HG02623 (cell line): ENCODE results near the gene UGT2B11.
"Not testable (repeated sequence)": the region's sequence is repeated elsewhere in the genome, so short reads cannot be mapped to it uniquely, and the experiment has no call there.

Source experiments
- ATAC-seq: cut with Tn5 transposase; IDR thresholded peaks from one replicate; pipeline ENCODE4 v1.9.1; 2021; ENCODE audit warnings: moderate library complexity; ENCODE audit not compliant: unreplicated experiment

Gene UGT2B11

DNA sequence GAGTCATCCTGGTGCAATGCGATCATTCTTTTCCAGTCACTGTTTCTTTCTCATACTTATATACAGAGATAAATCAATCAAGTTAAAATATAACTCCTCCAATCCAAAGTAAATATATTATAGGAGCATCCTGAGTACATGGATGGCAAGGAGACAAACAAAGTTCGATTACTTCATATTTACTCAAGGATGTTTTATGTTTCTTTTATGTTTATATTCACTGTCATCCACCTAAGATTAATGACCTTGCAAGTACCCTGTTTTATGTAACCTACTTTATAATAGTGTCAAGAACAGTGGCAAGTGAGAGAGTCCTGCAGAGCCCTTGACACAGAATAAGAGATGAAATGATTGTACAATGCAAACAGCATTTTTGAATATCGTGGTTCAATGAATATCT is at the start of gene UGT2B11:
TSS of gene UGT2B11 (minus strand) at position 33 of the 400 bp plus-strand sequence. CDS start at position 7, 26 bp downstream.
- no peak for ATAC-seq

DNA sequence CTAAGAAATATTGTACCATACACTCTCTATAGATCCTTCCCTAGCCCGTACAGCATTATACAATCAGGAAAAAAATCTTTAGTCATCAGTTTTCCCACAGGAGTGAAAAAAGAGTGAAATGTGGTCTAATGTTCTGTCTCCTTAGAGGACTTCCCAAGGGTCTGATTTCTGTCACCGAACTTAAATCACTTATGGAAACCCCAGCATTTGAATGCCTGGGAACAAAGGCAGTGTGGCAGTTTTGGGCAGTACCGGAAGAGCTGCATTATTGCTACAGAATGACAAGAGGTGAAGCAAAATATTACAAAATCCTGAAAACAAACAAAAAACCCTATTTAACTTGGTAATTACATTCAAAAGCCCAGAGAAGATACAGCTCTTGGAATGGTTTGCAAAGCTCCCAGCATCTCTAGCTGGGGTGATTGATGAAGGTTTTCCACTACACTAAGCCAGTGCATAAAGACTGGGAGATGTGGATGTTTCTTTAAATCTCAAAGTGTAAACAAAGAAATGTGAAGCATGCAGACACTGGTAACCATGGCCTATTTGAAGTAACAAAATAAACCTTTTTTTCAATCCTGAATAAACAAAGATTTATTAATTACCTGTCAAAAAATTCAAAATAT is 38.7 kb upstream of the UGT2B11 start:
- not testable (repeated sequence) for ATAC-seq

DNA sequence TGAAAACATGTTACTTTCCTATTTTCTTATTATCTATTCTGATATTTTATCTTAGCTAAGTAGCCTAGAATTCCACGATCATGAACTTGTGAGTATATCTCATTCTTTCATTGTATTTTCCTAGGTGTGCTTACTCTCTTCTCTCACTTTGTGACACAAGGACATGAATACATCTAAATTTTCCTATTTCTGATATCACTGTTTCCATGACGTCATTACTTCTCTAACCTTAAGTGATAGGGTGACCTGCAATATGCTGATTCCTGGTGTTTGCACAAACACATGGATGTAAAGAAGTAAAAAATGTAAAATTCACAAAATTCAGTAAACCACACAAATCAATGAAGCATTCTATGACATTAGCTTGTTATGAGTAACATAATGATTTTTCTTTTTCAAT is 36.3 kb upstream of the UGT2B11 start:
- ATAC-seq: not testable (repeated sequence)

DNA sequence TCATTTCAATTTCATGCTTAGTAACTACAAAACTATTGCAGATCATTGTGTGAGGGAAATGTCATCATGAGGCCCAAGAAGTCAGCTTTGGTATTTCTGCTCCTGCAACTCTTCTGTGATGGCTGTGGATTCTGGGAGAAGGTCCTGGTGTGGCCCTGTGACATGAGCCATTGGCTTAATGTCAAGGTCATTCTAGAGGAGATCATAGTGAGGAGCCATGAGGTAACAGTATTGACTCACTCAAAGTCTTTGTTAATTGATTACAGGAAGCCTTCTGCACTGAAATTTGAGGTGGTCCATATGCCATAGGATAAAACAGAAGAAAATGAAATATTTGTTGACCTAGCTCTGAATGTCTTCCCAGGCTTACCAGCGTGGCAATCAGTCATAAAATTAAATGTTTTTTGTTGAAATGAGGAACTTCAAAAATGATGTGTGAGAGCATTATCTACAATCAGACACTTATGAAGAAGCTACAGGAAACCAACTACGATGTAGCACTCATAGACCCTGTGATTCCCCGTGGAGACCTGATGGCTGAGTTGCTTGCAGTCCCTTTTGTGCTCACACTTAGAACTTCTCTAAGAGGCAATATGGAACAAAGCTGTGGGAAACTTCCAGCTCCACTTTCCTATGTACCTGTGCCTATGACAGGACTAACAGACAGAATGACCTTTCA is 28.2 kb upstream of the UGT2B11 start:
- ATAC-seq: not testable (repeated sequence)

DNA sequence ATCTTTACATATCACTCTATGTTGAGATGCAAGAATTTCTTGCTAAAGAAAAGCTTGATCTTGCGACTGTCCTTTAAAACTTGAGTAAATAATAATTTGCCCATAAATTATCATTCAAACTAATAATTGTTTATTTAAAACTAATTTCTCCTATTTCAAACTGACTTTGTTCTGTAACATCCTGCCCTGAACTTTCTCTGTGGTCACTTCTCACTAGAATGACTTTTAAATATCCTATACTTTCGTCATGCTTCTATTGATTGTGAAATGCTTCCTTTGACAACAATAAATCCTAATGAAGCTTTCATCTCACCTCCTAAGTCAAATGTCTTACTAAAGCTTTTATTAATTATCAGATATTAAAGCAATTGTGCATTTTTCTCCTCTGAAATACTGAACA is 27.2 kb upstream of the UGT2B11 start:
- not testable (repeated sequence) for ATAC-seq

DNA sequence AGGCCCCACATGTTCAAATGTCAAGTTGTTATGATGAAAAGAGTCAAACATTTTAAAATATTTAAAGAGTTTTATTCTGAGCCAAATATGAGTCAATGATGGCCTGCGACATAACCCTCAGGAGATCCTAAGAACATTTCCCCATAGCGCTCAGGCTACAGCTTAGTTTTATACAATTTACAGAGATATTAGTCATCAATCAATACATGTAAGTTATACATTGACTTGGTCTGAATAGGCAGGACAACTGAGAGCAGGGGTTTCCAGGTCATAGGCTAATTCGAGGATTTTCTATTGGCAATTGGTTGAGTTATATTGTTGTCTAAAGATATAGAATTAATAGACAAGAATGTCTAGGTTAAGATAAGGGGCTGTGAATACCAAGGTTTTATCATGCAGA is 26.2 kb upstream of the UGT2B11 start:
- not testable (repeated sequence) for ATAC-seq

DNA sequence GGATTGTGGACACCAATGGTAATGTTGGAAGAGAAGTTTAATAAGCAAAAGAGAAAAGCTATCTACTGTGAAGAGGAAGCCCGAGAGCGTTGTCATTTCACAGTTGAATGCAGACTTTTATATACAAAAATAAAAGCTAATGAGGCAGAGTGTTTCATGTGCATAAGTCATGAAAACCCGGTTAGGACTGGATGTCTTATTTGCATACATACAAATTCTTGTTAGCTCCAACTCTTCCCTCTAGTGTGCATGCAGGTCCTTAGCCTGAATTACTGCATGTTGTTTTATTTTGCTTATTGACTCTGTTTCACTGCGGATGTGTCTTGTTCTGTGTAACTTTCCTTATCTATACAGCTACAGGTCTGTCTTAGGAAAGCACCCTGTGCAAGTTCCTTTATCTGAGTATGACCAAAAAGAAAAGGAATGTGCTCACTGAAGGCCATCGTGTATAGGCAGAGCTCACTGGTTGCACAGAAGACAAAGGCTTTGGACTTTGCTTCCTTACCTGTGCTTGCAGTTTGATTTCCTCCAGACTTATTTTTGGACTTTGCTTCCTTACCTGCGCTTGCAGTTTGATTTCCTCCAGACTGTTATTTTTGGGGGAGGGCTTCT is 25.1 kb upstream of the UGT2B11 start:
- no peak for ATAC-seq

DNA sequence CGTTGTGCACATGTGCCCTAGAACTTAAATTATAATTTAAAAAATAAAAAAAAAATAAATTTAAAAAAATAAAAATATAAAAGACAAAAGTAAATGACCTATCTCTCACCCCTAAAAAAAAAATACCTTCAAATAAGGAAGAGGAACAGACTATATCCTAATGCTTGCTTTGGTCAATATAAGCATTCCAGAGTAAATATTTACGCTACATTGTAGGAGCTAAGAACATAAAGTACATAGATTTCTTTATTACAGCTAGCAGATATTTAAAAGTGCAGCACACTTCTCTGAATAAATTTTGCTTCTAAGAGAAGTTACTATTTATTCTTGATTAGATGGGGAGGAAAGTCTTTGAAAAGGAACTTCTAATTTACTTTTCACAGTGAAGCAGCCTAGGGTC is 24.5 kb upstream of the UGT2B11 start:
- no peak for ATAC-seq

DNA sequence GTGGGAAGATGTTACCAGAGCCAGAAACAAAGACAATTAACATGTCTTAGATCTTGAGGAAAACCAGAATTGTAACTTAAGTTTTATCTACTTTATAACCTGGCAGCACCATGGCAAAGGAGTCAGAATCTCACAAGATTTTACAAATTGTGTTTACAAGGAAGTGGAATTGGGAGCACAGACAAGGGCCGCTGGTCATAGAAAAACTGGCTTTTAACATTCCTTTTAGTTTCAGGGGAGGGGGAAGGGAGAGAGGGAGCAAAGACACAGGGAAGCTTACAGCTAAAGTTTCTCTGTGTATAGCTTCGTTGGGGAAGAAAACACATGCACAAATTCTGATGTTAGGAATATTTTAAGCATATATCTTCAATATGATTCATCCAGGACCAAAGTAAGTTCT is 10.3 kb upstream of the UGT2B11 start:
- ATAC-seq: no peak

DNA sequence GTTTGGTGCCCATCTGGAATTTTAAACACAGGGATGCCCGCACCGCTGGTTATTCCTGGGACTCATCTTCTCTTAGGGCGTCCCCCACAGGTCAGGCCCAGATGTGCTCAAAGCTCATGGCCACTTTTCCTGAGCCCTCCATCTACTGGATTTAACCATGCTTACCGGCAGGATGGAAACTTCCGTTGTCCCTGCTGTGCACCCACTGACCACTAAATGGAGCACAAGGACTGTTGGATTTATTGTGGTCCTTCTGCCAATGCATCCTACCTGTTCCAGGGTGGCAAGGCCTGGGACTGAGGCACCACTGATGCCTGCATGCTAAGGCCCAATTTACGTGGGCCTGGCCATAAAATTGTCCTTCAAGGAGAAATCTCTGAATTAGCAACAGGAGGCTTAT is 8.7 kb upstream of the UGT2B11 start:
- not testable (repeated sequence) for ATAC-seq

DNA sequence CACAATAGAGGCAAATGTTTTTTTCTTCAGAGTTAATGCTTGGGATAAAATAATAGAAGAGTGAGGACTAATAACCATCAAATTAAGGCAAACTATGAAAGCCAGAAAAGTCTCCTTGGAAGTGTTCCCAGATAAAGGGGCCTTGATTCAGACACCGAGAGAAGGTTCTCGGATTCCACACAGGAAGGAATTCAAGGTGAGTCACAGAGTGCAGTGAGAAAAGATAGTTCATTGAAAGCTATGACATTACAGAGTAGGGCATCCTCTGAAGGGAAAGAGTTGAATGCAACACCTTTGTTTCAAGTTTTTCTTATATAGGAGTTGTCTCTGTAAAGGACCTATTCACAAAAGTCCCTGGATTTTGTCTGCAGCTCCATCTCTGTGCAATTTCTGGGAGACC is 3.9 kb upstream of the UGT2B11 start:
- not testable (repeated sequence) for ATAC-seq

DNA sequence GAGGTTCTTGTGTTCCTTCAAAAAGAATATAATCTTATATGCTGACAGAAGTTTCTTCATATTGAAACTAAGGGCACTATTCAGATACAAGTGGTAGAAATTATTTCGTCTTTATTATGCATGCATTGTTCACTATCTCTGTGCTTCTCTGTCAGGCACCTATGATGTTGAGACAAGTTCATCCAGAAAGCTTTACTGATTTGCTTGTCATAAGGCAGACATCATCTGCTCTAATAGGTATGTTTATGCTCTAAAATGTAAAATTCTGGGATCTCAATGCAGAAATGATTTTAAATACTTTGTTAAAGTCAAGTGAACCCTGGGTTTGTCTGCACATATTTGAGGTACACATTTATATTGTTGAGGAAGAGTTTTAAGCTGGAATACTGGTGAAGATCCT is 3.6 kb downstream of the UGT2B11 start:
- ATAC-seq: no peak

DNA sequence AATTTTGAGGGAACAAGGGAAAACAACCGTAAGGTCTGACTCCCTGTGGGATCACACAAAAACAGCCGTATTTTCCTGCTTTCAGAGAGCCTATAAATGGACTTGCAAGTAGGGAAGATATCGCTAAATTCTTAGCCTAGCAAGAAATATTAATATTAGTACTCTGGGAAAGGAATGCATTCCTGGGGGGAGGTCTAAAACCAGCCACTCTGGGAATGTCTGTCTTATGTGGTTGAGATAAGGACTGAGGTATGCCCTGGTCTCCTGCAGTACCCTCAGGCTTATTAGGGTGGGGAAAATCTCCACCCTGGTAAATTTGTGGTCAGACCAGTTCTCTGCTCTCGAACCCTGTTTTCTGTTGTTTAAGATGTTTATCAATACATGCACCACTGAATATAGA is 16.0 kb downstream of the UGT2B11 start:
- not testable (repeated sequence) for ATAC-seq

DNA sequence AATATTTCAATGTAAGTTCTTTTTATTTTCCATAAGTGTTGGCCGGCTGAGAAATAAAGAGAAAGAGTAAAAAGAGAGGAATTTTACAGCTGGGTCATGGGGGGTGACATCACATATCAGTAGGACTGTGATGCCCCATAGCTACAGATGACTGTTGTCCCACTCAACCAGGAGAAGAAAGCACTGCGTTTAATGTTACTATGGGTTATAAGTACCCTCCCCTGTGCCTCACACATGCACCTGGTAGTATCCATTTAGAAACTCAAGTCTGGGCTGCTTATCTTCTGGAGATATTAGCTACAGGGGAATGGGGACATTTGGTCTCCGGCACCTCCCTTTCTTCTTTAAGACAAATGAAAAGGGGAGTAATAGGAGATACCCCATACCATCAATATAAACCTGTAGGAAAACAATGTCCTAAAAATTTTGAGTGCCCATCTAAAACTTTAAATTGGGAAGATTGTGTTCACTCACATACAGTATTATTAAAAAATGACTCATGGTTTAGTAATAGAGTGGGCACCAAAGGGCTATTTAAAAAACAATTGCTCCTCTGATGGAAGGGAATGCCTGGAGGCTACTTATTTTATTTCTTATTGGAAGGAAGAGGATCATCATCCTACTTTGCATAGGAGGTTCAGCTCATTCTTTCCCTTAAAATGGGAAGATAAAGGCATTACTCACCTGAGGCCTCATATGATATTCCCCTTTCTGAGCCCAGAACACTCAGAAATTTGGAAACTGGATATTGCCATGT is 18.2 kb downstream of the UGT2B11 start:
- no peak for ATAC-seq

DNA sequence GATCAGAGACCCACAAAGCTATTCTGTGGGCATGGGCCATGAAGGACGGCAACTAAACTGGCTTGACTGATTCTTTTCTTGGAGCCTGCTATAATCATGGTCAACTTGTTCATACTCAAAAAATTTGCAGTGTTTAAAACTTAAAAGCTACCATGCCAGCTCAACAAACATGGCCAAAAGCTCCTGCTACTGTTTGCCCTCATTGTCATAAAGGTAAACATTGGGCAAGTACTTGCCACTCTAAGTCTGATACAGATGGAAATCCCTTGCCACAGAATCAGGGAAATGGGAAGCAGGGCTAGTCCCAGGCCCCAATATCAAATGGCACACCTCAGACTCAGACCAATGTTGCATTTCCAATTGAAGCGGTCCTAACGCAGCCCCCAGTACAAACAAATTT is 20.4 kb downstream of the UGT2B11 start:
- no peak for ATAC-seq

DNA sequence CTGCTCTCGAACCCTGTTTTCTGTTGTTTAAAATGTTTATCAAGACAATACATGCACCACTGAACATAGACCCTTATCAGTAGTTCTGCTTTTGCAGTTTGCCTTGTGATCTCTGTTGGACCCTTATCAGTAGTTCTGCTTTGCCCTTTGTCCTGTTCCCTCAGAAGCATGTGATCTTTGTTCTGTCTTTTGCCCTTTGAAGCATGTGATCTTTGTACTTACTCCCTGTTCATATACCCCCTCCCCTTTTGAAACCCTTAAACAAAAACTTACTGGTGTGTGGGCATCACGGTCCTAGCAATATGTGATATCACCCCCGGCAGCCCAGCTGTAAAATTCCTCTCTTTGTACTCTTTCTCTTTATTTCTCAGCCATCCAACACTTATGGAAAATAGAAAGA is 22.6 kb downstream of the UGT2B11 start:
- ATAC-seq: not testable (repeated sequence)

DNA sequence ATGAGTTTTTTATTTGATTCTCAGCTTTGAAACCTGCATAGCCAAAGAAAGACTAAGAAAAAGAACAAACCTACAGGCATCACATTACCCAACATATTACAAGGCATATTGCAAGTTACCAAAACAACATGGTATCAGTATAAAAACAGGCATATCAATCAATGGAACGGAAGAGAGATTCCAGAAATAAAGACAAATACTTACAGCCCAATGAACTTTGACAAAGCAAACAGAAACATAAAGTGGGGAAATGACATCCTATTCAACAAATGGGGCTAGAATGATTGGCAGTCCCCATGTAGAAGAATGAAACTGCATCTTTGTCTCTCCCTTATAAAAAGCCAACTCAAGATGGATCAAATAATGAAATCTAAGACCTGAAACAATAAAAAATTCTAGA is 23.9 kb downstream of the UGT2B11 start:
- not testable (repeated sequence) for ATAC-seq

DNA sequence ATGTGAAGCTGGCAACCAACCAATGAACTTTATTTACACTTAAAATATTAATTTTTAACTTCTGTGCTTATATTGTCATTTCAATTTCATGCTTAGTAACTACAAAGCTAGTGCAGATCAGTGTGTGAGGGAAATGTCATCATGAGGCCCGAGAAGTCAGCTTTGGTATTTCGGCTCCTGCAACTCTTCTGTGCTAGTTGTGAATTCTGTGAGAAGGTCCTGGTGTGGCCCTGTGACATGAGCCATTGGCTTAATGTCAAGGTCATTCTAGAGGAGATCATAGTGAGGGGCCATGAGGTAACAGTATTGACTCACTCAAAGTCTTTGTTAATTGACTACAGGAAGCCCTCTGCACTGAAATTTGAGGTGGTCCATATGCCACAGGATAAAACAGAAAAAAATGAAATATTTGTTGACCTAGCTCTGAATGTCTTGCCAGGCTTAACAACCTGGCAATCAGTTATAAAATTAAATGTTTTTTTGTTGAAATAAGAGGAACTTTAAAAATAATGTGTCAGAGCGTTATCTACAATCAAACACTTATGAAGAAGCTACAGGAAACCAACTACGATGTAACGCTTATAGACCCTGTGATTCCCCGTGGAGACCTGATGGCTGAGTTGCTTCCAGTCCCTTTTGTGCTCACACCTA is 32.9 kb downstream of the UGT2B11 start:
- ATAC-seq: not testable (repeated sequence)

DNA sequence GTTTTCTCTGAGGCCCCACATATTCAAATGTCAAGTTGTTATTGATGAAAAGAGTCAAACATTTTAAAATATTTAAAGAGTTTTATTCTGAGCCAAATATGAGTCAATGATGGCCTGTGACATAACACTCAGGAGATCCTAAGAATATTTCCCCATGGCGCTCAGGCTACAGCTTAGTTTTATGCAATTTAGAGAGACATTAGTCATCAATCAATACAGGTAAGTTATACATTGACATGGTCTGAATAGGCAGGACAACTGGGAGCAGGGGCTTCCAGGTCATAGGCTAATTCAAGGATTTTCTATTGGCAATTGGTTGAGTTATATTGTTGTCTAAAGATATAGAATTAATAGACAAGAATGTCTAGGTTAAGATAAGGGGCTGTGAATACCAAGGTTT is 34.7 kb downstream of the UGT2B11 start:
- not testable (repeated sequence) for ATAC-seq

DNA sequence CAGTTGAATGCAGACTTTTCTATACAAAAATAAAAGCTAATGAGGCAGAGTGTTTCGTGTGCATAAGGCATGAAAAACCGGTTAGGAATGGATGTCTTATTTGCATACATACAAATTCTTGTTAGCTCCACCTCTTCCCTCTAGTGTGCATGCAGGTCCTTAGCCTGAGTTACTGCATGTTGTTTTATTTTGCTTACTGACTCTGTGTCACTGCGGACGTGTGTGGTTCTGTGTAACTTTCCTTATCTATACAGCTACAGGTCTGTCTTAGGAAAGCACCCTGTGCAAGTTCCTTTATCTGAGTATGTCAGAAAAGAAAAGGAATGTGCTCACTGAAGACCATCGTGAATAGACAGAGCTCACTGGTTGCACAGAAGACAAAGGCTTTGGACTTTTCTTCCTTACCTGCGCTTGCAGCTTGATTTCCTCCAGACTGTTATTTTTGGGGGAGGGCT is 35.8 kb downstream of the UGT2B11 start:
- ATAC-seq: not testable (repeated sequence)
